OCI-M2 (cell line): ENCODE data around the gene SLC22A14.
"Not testable (repeated sequence)": the region's sequence is repeated elsewhere in the genome, so short reads cannot be mapped to it uniquely, and the experiment has no call there.

Source experiments
- DNase-seq: peaks from one replicate; lab custom pipeline; 2025; ENCODE audit not compliant: unreplicated experiment; lab: John Stamatoyannopoulos, UW

SLC22A14 gene

GRCh38 chr3:38270606-38271005 is 11.5 kb upstream of the SLC22A14 start:
- DNase-seq = no peak

- DNase-seq = no peak
Observed at GRCh38 chr3:38271553-38271952, 10.5 kb upstream of the SLC22A14 start.

- DNase-seq = no peak
Observed at GRCh38 chr3:38274864-38275649, 7.0 kb upstream of the SLC22A14 start.

GRCh38 chr3:38275658-38276057 is 6.4 kb upstream of the SLC22A14 start:
- DNase-seq = no peak

- no peak for DNase-seq
Observed at GRCh38 chr3:38276081-38276916, 5.8 kb upstream of the SLC22A14 start.

GRCh38 chr3:38276917-38277630 is 5.0 kb upstream of the SLC22A14 start:
- DNase-seq = no peak

- DNase-seq = no peak
Observed at GRCh38 chr3:38278841-38279240, 3.3 kb upstream of the SLC22A14 start.

GRCh38 chr3:38283810-38284755 is 2.0 kb downstream of the SLC22A14 start:
- no peak for DNase-seq

GRCh38 chr3:38284756-38285150 is 2.7 kb downstream of the SLC22A14 start:
- no peak for DNase-seq

- DNase-seq = not testable (repeated sequence)
Observed at GRCh38 chr3:38289286-38290217, 7.5 kb downstream of the SLC22A14 start.

- DNase-seq = not testable (repeated sequence)
Observed at GRCh38 chr3:38297053-38297452, 15.0 kb downstream of the SLC22A14 start.

GRCh38 chr3:38297537-38297936 is 15.4 kb downstream of the SLC22A14 start:
- DNase-seq = no peak

- DNase-seq = no peak
Observed at GRCh38 chr3:38297947-38298711, 16.0 kb downstream of the SLC22A14 start.

GRCh38 chr3:38306941-38307340 is 24.8 kb downstream of the SLC22A14 start:
- no peak for DNase-seq

- no peak for DNase-seq
Observed at GRCh38 chr3:38307599-38307998, 25.5 kb downstream of the SLC22A14 start.

GRCh38 chr3:38308456-38308855 is 26.4 kb downstream of the SLC22A14 start:
- no peak for DNase-seq

GRCh38 chr3:38311476-38311875 is 29.4 kb downstream of the SLC22A14 start:
- DNase-seq = no peak

- DNase-seq = no peak
Observed at GRCh38 chr3:38311941-38312340, 29.8 kb downstream of the SLC22A14 start.

GRCh38 chr3:38312356-38312755 is 30.3 kb downstream of the SLC22A14 start:
- no peak for DNase-seq
